GM18858 (cell line): ENCODE data around the gene SNRNP35.
A peak's percentile ranks its signal among the peaks of the same experiment; 100 is the strongest.
"Not testable (repeated sequence)": the region's sequence is repeated elsewhere in the genome, so short reads cannot be mapped to it uniquely, and the experiment has no call there.

Experiments used
- ATAC-seq: cut with Tn5 transposase; IDR thresholded peaks from one replicate; pipeline ENCODE4 v1.9.1; 2021; ENCODE audit not compliant: unreplicated experiment

Gene SNRNP35, protein sequence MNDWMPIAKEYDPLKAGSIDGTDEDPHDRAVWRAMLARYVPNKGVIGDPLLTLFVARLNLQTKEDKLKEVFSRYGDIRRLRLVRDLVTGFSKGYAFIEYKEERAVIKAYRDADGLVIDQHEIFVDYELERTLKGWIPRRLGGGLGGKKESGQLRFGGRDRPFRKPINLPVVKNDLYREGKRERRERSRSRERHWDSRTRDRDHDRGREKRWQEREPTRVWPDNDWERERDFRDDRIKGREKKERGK

DNA sequence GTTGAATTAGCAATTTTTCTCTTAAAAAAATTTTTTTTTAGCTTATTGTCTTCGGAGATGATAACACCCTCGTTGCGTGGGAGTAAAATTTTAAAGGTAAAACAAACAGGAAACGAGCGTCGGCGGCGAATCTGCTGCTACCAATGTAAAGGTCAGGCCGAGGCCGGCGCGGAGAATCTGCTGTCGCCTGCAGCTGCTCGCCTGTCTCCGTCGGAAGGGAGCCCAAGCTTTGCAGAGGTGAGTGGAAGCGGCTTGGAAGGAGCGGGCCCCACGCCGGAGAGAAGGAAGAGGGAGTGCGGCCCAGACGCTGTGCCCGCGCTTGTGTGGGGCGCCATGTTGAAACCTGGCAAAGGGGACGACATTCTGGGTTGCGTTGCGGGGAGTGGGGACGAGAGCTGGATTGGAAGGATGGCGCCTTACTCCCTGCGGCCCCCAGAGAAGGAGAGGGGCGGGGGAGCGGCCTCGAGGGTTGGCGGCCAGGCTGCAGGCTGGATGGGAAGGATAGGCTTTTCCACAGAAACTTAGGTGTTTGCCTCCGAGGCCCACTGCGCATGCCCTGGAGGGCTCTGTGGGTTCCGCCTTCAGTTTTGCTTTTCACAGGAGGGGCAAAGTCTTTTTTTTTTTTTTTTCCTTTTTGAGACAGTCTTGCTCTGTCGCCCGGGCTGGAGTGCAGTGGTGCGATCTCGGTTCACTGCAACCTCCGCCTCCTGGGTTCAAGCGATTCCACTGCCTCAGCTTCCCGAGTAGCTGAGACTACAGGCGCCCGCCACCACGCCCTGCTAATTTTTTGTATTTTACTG is at the start of gene SNRNP35:
SNRNP35 (plus strand) TSS at position 160 of the 800 bp plus-strand sequence. CDS start 7,402 bp downstream, outside the sequence.
- ATAC-seq = no peak

DNA sequence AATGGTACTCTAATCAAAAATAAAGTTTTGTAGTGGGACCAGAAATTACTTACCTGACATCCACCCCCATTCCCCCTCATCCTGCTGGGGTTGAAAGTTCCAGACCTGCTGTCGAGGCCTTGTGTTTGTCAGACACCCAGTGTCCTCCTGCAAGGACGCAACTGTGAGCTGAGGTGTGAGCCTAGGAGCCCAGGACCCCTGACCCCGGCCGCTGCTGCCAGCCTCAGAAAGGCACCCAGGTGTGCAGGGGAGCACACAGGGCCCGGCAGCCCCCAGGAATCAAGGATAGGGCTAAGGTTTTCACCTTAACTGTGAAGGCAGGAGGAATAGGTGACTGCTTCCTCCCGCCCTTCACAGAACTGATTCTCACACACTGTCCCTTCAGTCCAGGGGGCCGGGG is 49.3 kb upstream of the SNRNP35 start:
- not testable (repeated sequence) for ATAC-seq

GRCh38 chr12:123409284-123410040 is 48.5 kb upstream of the SNRNP35 start:
- not testable (repeated sequence) for ATAC-seq

GRCh38 chr12:123410041-123410412 is 47.9 kb upstream of the SNRNP35 start:
- no peak for ATAC-seq

DNA sequence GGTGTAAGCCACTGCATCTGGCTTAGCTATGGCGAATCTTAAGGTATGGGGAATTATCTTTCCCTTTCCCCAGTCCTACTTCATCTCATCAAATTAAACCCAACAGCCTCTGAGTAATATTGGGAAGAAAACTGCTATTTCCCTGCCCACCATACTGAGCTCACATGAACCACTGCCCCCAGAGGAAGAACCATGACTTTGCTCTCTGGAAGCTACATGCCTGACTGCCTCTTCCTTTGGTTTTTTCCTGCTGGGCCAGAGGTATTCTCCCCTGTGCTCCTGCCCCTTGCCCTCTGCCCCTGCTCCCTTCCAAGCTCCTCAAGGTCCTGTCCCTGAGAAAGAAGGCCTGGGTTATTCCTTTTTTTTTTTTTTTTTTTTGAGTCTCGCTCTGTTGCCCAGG is 36.6 kb upstream of the SNRNP35 start:
- no peak for ATAC-seq

- peak; percentile 84 for ATAC-seq
Measured at GRCh38 chr12:123427036-123427769, 30.7 kb upstream of the SNRNP35 start.

DNA sequence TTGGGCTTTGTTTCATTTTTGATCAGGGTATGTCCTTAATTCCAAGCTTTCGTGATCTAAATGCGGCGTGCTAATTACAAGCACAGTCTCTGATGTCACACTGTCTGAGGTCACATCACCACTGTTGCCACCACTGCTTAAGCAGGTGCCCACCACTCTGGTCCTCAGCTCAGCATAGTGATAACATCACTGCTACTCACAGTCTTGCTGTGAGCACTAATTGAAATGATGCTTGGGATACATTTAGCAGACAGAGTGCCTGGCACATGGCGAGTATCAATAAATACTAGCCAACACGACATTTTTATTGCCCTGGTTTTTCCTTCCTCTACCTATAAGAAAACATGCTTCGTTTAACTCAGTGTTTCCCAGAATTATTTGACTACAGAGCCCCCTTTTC is 29.3 kb upstream of the SNRNP35 start:
- no peak for ATAC-seq

DNA sequence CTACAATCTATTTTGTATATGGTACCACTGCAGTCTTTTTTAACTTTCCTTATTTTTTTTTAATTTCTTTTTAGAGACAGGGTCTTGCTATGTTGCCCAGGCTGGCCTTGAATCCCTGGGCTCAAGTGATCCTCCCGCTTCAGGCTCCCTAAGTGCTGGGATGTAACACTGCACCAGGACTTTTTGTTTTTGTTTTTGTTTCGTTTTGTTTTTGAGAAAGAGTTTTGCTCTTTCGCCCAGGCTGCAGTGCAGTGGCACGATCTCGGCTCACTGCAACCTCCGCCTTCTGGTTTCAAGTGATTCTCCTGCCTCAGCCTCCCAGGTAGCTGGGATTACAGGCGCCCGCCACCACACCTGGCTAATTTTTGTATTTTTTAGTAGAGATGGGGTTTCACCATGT is 28.8 kb upstream of the SNRNP35 start:
- not testable (repeated sequence) for ATAC-seq

- not testable (repeated sequence) for ATAC-seq
Measured at GRCh38 chr12:123431951-123432817, 25.8 kb upstream of the SNRNP35 start.

GRCh38 chr12:123433615-123434014 is 24.3 kb upstream of the SNRNP35 start:
- ATAC-seq = no peak

DNA sequence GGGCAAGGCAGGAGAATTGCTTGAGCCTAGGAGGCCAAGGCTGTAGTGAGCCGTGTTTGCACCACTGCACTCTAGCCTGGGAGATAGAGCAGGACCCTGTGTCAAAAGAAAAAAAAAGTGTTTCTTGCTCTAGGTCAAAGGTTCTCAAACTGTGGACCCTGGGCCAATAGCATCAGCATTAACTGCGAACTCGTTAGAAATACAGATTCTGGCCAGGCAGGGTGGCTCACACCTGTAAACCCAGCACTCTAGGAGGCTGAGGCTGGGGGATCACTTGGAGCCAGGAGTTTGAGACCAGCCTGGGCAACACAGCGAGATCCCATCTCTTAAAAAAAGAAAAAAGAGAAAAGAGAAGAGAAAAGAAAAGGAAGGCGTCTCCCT is 22.3 kb upstream of the SNRNP35 start:
- ATAC-seq = no peak

- ATAC-seq = peak; percentile 40
Measured at GRCh38 chr12:123436017-123436964, 21.6 kb upstream of the SNRNP35 start, which contains the start of gene RILPL2. Gene RILPL2 (minus strand): TSS chr12:123436684. CDS start chr12:123436420, 264 bp downstream.

DNA sequence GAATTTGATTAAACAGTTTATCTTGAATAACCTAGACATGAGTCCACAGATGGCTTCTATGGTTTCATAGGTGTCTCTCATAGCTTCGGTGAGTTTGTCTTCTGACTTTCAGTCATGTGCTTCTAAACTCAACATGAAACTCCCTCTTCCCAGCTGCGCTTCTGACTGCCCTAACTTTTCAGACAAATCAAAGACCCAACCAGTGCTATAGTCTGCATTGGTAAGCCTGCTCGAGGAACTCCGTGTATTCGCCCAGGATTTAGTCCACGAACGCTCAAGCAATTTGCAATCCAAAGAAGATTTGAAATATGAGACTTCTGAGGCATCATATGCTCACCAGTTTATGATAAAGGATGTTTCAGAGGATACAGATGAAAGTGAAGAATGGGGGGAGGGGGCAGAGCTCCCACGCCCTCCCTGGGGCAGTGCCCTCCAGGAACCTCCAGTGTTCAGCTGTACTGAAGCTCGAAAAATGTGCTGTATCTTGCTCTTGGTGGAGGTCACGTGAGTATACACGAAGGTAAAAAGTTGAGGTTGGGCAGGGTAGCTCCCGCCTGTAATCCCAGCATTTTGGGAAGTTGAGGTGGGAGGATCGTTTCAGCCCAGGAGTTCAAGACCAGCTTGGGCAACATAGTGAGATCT is 16.3 kb upstream of the SNRNP35 start:
- ATAC-seq = peak; percentile 64

GRCh38 chr12:123442774-123443173 is 15.2 kb upstream of the SNRNP35 start:
- ATAC-seq = no peak

DNA sequence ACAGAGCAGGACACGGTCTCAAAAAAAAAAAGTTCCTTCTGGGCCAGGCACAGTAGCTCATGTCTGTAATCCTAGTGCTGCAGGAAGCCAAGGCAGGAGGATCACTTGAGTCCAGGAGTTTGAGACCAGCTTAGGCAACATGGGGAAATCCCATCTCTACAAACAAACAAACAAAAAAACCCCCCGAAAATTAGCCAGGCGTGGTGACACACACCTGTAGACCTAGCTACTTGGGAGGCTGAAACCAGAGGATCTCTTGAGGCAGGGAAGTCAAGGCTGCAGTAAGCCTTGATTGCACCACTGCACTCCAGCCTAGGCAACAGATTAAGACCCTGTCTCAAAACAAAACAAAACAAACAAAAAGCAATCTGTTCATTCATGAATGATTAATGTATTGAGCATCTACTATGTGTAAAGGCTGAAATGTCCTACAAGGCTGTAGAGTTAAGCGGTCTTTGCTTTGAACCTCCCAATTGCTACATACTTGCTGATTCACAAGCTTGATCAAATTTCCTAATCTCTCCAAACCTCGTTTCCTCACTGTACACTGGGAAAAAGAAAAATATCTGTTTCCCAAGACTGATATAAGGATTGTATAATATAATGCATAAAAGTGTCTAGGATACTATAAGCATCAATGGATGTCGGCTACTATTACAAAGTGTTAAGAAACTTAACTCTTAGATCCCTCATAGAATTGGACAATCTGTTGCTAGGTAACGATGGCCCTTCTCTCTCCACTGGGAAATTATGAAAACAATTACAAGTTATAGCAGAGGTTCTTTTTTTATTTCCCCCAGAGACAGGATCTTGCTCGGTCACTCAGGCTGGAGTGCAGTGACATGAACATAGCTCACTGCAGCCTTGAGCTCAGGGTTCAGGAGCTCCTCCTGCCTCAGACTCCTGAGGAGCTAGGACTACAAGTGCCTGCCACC is 13.6 kb upstream of the SNRNP35 start:
- no peak for ATAC-seq

DNA sequence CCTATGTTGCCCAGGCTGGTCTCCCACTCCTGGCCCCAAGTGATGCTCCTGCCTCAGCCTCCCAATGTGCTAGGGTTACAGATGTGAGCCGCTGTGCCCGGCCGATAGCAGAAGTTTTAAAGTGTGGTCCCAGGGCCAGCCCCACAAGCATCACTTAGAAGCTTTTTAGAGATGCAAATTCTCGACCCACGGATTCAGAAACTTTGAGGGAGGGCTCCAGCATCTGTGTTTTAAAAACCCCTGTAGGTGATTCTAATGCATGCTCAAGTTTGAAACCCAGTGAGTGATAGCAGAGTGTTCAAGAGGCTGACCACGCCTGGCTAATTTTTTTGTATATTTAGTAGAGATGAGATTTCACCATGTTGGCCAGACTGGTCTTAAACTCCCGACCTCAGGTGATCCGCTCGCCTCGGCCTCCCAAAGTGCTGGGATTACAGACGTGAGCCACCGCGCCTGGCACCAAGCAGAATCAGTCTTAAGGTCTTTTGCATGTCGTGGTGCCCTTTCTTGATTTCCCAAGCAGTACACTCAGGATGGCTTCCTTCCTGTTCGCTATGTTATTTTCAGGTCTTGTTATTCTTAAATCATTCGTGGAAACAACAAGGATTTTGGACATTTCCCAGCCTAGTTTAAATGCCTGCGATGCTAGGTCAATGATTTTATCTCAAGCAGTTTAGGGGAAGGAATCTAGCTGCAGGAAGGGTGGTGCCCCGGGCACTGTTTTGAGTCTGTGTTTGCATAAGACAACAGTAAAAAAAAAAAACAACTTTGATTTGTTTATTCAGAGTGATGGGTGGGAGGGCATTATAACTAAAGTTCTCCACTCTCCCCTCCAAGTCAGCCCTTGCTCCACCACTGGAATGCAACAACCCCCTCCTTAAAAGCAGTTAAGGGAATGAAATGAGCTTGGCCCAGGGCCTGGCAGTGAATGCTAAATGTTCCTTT is 12.3 kb upstream of the SNRNP35 start:
- ATAC-seq = no peak
